Neural cell (in vitro differentiated cells): ENCODE measurements around the gene RASGEF1B. TPM values are rescaled to one million over a fixed set of nuclear protein-coding genes. Genes with fewer than 3 reads are reported as not detected.

ENCODE experiments used
- H2AFZ ChIP-seq: fragments of 200-600, 300-800 bp; sonication (generic), shearing (Covaris generic); 2 replicates; pipeline ENCODE4 v1.6.0; 2014; ENCODE audit warnings: low read depth, mild to moderate bottlenecking, antibody characterized with exemption, low read length, moderate library complexity
- H3F3A ChIP-seq: fragments of 200-600 bp; shearing (Covaris generic); 2 replicates; pipeline ENCODE4 v1.6.1; 2016; ENCODE audit warnings: mild to moderate bottlenecking, moderate library complexity, mixed read lengths, antibody characterized with exemption, low read length; ENCODE audit not compliant: insufficient read depth, poor library complexity, severe bottlenecking
- H3K27ac ChIP-seq: fragments of 200-600, 300-800 bp; sonication (generic), shearing (Covaris generic); 2 replicates; pipeline ENCODE4 v1.5.1; 2014; ENCODE audit warnings: mild to moderate bottlenecking, low read length, moderate library complexity
- H3K27me3 ChIP-seq: fragments of 300-800, 200-600 bp; sonication (generic), shearing (Covaris generic); 2 replicates; pipeline ENCODE4 v1.6.0; 2014; ENCODE audit warnings: mild to moderate bottlenecking, low read depth, low read length, moderate library complexity; ENCODE audit not compliant: insufficient read depth
- H3K36me3 ChIP-seq: fragments of 300-800, 200-600 bp; sonication (generic), shearing (Covaris generic); 2 replicates; pipeline ENCODE4 v1.5.1; 2014; ENCODE audit warnings: mild to moderate bottlenecking, antibody characterized with exemption, low read length, moderate library complexity; ENCODE audit not compliant: insufficient read depth
- H3K4me2 ChIP-seq: fragments of 300-800, 200-600 bp; sonication (generic), shearing (Covaris generic); 2 replicates; pipeline ENCODE4 v1.6.0; 2014; ENCODE audit warnings: mild to moderate bottlenecking, low read length
- H3K4me3 ChIP-seq: fragments of 300-800, 200-600 bp; sonication (generic), shearing (Covaris generic); 2 replicates; pipeline ENCODE4 v1.5.1; 2014; ENCODE audit warnings: mild to moderate bottlenecking, low read length, moderate library complexity
- H3K79me2 ChIP-seq: fragments of 200-600 bp; shearing (Covaris generic); replicated peaks from 2 replicates; pipeline ENCODE4 v1.6.0; 2014; ENCODE audit warnings: mild to moderate bottlenecking, low read length, moderate library complexity; ENCODE audit not compliant: insufficient read depth
- H3K9ac ChIP-seq: fragments of 300-800, 200-600 bp; sonication (generic), shearing (Covaris generic); 2 replicates; pipeline ENCODE4 v1.6.1; 2016; ENCODE audit warnings: mild to moderate bottlenecking, low read length, mixed read lengths
- H3K9me2 ChIP-seq: fragments of 200-600 bp; shearing (Covaris generic); 2 replicates; pipeline ENCODE4 v1.6.1; 2016; ENCODE audit warnings: mild to moderate bottlenecking, low read length, mixed read lengths; ENCODE audit not compliant: insufficient read depth
- H3K9me3 ChIP-seq: fragments of 200-600, 300-800 bp; sonication (generic), shearing (Covaris generic); 2 replicates; pipeline ENCODE4 v1.6.1; 2016; ENCODE audit warnings: mild to moderate bottlenecking, mixed run types, low read length, moderate library complexity, mixed read lengths
- H4K20me1 ChIP-seq: fragments of 200-600 bp; shearing (Covaris generic); 2 replicates; pipeline ENCODE4 v1.6.1; 2016; ENCODE audit warnings: mild to moderate bottlenecking, mixed run types; ENCODE audit not compliant: insufficient read depth
- CTCF ChIP-seq: fragments of 450-650 bp; IDR thresholded peaks from 2 replicates; pipeline ENCODE4 v1.5.1; 2014; ENCODE audit warnings: antibody characterized with exemption, mild to moderate bottlenecking, moderate library complexity; ENCODE audit not compliant: poor library complexity, severe bottlenecking
- EP300 ChIP-seq: fragments of 450-650 bp; conservative IDR thresholded peaks from 2 replicates; pipeline ENCODE4 v1.6.1; 2014; ENCODE audit warnings: antibody characterized with exemption, mild to moderate bottlenecking, moderate library complexity; ENCODE audit not compliant: poor library complexity, severe bottlenecking
- EZH2 ChIP-seq: fragments of 200-600, 300-800 bp; shearing (Covaris generic), sonication (generic); IDR thresholded peaks from 2 replicates; pipeline ENCODE4 v1.6.1; 2014; ENCODE audit warnings: antibody characterized with exemption, low read length, borderline replicate concordance, mild to moderate bottlenecking; ENCODE audit not compliant: insufficient read depth, poor library complexity, severe bottlenecking
- MXI1 ChIP-seq: fragments of 450-650 bp; conservative IDR thresholded peaks from 2 replicates; pipeline ENCODE4 v1.6.1; 2014; ENCODE audit warnings: antibody characterized with exemption, mild to moderate bottlenecking; ENCODE audit not compliant: poor library complexity, severe bottlenecking
- POLR2AphosphoS5 ChIP-seq: IDR thresholded peaks from 2 replicates; pipeline ENCODE4 v1.6.1; 2012
- RAD21 ChIP-seq: fragments of 450-650 bp; conservative IDR thresholded peaks from 2 replicates; pipeline ENCODE4 v1.6.1; 2014; ENCODE audit warnings: antibody characterized with exemption, mild to moderate bottlenecking, moderate library complexity
- SMC3 ChIP-seq: fragments of 450-650 bp; conservative IDR thresholded peaks from 2 replicates; pipeline ENCODE4 v1.6.1; 2014; ENCODE audit warnings: antibody characterized with exemption, mild to moderate bottlenecking, moderate library complexity; ENCODE audit not compliant: poor library complexity
- TAF1 ChIP-seq: IDR thresholded peaks from 2 replicates; pipeline ENCODE4 v1.6.1; 2012; ENCODE audit warnings: low read depth
- polyA plus RNA-seq: library from polyadenylated mRNA; depleted of rRNA; stranded (reverse); fragments of >200 nt; gene quantifications from 2 replicates; pipeline ENCODE4 v1.2.3, GENCODE V29; 2014
- TF ChIP-seq, protein P1 (sequence below): IDR thresholded peaks from 2 replicates; pipeline ENCODE4 v1.6.1; 2012; ENCODE audit warnings: borderline replicate concordance

Gene RASGEF1B
- polyA plus RNA-seq, 1 donor from 2014 or later: 21.5 TPM

DNA sequence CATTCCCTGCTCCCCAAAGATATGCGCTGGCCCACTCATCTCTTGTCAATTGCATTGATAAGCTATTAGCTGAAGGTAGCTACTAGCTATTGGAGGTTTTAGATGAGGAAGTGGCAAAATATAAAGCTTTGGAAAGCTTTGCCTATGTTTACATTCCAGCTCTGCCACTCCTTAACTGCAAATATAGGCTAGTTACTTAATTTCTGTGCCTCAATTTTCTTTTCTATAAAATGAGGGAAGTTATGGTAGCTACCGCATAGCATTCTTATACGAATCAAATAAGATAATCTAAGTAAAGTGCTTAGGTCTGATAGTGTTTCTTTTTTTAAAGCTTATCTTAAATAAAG, 47.7 kb upstream of the RASGEF1B start:
- Histone ChIP-seq H3K27me3 (no peaks in the 10 kb centered on the region), H2AFZ (no peak overlapping the region), H3K4me2 (no peak overlapping the region), H3K36me3 (no peaks in the 10 kb centered on the region), H4K20me1 (no peaks in the 10 kb centered on the region), H3K9ac (no peak overlapping the region), H3K79me2 (no peaks in the 10 kb centered on the region), H3K4me3 (no peak overlapping the region), H3K9me3 (no peaks in the 10 kb centered on the region), H3K27ac (no peak overlapping the region), H3K9me2 (no peaks in the 10 kb centered on the region), H3F3A (no peaks in the 10 kb centered on the region)
- TF ChIP-seq, protein P1, sequence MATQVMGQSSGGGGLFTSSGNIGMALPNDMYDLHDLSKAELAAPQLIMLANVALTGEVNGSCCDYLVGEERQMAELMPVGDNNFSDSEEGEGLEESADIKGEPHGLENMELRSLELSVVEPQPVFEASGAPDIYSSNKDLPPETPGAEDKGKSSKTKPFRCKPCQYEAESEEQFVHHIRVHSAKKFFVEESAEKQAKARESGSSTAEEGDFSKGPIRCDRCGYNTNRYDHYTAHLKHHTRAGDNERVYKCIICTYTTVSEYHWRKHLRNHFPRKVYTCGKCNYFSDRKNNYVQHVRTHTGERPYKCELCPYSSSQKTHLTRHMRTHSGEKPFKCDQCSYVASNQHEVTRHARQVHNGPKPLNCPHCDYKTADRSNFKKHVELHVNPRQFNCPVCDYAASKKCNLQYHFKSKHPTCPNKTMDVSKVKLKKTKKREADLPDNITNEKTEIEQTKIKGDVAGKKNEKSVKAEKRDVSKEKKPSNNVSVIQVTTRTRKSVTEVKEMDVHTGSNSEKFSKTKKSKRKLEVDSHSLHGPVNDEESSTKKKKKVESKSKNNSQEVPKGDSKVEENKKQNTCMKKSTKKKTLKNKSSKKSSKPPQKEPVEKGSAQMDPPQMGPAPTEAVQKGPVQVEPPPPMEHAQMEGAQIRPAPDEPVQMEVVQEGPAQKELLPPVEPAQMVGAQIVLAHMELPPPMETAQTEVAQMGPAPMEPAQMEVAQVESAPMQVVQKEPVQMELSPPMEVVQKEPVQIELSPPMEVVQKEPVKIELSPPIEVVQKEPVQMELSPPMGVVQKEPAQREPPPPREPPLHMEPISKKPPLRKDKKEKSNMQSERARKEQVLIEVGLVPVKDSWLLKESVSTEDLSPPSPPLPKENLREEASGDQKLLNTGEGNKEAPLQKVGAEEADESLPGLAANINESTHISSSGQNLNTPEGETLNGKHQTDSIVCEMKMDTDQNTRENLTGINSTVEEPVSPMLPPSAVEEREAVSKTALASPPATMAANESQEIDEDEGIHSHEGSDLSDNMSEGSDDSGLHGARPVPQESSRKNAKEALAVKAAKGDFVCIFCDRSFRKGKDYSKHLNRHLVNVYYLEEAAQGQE: no peak
- no peak for TF ChIP-seq POLR2AphosphoS5
- no peak for TF ChIP-seq SMC3

DNA sequence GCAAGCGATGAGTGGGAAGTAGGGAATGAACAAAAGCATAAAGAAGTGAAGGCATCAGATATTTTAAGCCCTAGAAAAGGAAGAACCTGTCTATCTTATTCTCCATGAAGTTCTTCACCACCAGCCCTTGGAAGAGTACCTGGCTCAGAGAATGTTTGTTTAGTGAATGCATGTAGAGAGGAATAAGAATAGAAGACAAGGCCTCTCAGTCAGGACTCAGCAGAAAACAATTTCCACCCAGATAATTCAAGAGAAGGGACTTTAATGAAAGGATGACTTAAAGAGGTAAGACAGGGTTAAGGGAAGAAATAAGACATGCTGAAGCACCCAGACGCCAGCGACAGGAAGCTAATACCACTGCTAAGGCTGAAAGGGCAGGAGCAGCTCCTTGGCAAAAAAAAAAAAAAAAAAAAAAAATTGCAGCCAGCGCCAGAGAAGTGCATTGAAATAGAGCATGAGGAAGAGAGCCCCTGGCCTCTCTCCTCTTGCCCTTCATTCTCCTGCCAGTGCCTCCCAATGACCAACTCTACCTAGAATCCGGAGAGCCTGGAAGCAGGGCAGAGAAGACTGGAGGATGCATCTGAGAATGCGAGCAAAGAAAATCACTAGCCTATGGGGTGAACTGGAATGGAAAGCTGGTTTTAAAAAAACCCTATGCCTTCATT, 47.2 kb upstream of the RASGEF1B start:
- Histone ChIP-seq H3K79me2 (no peaks in the 10 kb centered on the region), H2AFZ (no peak overlapping the region), H3F3A (no peaks in the 10 kb centered on the region), H3K9me3 (no peaks in the 10 kb centered on the region), H3K36me3 (no peaks in the 10 kb centered on the region), H3K4me2 (no peak overlapping the region), H3K9me2 (no peaks in the 10 kb centered on the region), H3K27me3 (no peaks in the 10 kb centered on the region), H3K27ac (no peak overlapping the region), H3K4me3 (no peak overlapping the region), H3K9ac (no peak overlapping the region), H4K20me1 (no peaks in the 10 kb centered on the region)
- TF ChIP-seq POLR2AphosphoS5: no peak
- TF ChIP-seq RAD21: no peak
- TF ChIP-seq EP300: no peak
- TF ChIP-seq TAF1: no peak
- TF ChIP-seq SMC3: no peak
- TF ChIP-seq CTCF: no peak

- no peaks in the 10 kb centered on the region for H3K9me2 ChIP-seq
- no peaks in the 10 kb centered on the region for H3K27me3 ChIP-seq
- H2AFZ ChIP-seq: no peak overlapping the region
- TF ChIP-seq EP300 (no peak), SMC3 (no peak), MXI1 (no peak), RAD21 (no peak), CTCF (no peak), POLR2AphosphoS5 (no peak), TAF1 (no peak), EZH2 (no peak)
- TF ChIP-seq, protein P1: no peak
- no peak overlapping the region for H3K9ac ChIP-seq
- no peaks in the 10 kb centered on the region for H3K9me3 ChIP-seq
- H3K4me3 ChIP-seq: no peak overlapping the region
- H3K79me2 ChIP-seq: no peaks in the 10 kb centered on the region
- no peaks in the 10 kb centered on the region for H3K36me3 ChIP-seq
- H3K4me2 ChIP-seq: no peak overlapping the region
- H3F3A ChIP-seq: peaks cover 9% of the 10 kb centered on the region
- H4K20me1 ChIP-seq: no peaks in the 10 kb centered on the region
- no peak overlapping the region for H3K27ac ChIP-seq
Observed at GRCh38 chr4:81516241-81516640, 44.5 kb upstream of the RASGEF1B start.
